NCI-H187 treated with DMSO at 0.1 percent for 48 hours (cell line): ENCODE results near the gene DTNBP1.

Experiments
- DNase-seq: peaks from one replicate; lab custom pipeline; 2025; lab: John Stamatoyannopoulos, UW

DTNBP1 gene

DNA sequence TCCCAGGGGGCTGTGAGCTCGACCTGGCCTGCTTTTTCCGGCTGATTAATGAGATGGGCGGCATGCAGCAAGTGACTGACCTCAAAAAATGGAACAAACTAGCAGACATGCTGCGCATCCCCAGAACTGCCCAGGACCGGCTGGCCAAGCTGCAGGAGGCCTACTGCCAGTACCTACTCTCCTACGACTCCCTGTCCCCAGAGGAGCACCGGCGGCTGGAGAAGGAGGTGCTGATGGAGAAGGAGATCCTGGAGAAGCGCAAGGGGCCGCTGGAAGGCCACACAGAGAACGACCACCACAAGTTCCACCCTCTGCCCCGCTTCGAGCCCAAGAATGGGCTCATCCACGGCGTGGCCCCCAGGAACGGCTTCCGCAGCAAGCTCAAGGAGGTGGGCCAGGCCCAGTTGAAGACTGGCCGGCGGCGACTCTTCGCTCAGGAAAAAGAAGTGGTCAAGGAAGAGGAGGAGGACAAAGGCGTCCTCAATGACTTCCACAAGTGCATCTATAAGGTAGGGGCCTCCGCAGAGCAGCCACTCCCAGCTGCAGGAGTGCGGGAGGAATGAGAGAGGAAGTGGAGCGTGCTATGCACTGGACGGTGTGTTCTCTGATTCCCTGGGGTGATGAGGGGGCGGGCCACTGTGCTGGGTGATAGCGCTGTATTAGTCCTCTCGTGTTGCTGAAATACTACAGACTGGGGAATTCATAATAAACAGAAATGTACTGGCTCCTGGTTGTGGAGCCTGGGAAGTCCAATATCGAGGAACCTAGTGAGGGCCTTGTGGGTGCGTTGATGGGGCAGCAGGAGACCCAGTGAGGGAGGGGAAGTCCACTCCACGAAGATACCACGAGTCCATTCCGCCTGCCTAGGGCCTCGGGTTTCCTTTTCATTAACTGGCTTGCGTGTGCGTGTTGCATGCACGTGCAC lies 161.7 kb downstream of the DTNBP1 start:
- DNase-seq: no peak

DNA sequence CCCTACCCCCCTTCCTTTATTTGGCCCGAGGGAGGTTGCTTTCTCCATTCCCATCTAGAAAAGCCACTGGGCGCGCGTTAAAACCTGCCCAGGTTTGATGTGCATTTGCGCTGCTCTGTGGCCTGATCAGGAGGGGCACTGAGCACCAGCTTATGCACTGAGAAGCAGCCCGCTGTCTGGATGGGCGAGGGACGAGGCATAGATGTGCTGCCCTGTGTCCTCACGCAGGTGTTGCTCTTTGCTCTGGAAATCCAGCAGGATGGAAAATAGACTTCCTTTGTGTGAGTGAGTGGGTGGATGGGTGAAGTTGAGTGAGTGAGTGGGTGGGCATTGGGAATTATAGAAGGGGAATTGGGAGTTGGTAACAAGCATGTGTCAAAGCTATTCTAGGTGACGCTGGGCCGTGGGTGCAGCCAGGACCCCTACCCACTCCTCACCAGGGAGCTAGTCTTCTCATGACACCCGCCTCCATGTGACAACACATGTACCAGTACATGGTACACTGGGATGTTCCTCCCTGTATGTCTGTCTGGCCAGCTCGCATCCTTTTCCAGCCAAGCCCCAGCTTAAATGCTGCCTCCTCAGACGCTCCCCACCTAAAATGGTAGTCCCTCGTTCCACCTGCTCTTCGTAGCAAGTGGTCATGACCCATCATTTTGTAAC lies 162.6 kb downstream of the DTNBP1 start:
- no peak for DNase-seq

DNA sequence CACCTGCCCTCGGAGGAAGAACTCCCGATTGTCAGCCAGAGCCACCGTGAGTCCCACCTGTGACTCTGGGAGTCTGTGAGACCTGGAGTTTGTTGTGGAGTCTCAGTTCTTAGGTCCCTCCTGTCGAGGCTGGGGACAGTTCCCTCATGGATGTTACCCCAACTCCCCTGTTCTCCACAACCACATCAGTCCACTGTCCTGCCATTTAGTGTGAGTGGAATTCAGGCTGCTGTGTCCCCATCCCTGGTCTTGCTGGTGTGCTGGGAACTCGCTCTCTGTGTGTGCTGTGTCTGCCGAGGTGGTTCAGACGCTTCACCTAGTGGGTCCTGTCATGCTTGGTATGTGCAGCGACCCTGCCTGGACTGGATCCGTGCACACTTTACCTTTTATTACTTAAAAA lies 163.2 kb downstream of the DTNBP1 start:
- no peak for DNase-seq

DNA sequence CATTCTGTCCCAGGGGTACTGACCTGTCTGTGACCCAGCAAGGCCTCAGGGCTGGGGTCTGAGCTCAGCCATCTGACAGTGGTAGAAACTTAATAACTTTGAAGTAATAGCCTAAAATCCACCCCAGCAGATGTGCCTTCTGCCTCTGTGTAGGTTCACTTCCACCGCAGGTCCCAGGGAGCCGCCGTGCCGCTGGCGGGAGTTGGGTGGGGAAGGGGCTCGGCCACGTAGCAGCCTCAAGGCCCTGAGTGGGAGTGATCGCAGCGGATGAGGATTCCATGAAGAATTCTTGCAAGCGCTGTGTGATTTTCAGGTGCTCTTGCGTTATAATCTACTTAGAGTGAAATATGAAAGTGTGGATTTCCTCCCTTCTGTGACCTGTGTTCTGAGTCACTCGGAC lies 163.7 kb downstream of the DTNBP1 start:
- DNase-seq: no peak

- DNase-seq: no peak
These were observed 164.2 kb downstream of the DTNBP1 start for GRCh38 chr6:15498640-15499039.

- no peak for DNase-seq
These were observed 166.3 kb downstream of the DTNBP1 start for GRCh38 chr6:15496345-15497131.

GRCh38 chr6:15495375-15495901 lies 167.4 kb downstream of the DTNBP1 start:
- DNase-seq: no peak

DNA sequence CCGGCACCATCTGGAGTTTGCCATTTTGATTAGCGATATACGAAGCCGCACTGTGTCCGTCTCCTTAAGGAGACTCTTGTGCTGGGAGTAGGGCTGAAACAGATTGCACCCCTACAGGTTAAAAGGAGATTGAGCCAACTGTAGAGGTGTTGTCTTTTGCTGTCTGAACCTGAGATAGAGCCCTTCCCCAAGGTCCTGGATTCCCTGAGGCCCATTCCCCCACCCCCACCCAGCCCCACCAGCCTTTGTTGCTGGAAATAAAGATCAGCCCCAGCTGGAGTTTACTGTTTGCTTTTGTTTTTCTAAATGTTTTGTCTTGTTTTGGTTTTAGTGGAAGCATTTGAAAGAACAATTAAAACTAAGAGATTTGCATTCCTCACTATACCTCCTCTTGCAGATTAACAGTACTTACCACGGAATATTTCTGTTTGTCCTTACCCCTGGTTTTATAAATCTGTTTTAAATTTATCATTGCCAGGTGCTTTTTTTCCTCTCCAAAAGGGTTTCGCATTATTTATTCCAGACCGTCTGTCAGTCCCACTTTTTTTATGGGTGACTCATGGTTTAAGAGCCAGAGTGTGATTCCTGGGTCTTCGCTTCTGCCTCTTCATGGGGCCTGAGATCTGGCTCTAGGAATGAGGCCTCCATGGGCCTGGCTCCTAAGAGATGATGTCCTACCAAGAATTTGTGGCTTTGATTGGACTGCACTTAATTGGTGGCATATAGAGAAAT lies 169.2 kb downstream of the DTNBP1 start:
- no peak for DNase-seq

GRCh38 chr6:15491986-15492269 lies 170.9 kb downstream of the DTNBP1 start:
- DNase-seq: no peak

- DNase-seq: no peak
These were observed 171.4 kb downstream of the DTNBP1 start for GRCh38 chr6:15491255-15491985.

DNA sequence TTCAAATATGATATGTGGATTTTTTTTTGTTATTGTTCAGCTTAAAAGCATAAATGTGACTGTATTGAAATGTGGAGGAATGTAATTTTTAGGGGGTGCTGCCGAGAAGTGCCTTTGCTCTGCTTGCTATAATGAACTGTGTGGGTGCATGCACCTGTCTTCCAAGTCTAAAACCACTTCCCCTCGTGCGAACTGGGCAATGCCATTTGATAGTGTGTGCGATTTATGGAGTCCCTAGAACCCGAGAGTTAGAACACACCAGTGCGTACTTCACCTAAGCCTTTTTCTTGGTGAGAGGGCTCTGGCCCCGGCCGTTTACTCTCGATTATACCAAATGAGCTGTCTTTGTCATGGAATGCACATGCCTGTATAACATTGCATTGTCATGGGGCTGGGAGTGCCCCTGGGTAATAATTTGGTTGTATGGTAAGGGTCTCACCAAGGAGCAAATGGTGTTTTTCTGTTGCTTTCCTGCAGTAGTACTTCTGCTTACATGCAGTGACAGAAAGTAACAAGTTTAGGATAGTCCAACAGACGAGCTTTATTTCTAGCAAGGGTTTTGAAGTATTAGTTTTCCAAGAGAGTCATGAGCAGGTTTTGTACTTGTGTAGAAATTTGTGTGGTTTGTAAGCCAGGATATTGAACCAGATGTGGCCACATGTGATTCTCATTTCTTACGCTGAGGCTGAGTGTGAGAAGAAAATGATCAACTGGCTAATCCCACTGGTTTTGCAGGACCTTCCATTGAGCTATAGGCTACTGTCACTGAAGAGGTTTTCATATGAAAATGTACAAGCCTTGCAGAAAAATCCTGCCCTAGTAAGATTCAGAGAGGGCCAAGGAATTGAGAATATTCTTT lies 172.4 kb downstream of the DTNBP1 start:
- no peak for DNase-seq

GRCh38 chr6:15489261-15489962 lies 173.4 kb downstream of the DTNBP1 start:
- no peak for DNase-seq

GRCh38 chr6:15487262-15487661 lies 175.6 kb downstream of the DTNBP1 start:
- no peak for DNase-seq

DNA sequence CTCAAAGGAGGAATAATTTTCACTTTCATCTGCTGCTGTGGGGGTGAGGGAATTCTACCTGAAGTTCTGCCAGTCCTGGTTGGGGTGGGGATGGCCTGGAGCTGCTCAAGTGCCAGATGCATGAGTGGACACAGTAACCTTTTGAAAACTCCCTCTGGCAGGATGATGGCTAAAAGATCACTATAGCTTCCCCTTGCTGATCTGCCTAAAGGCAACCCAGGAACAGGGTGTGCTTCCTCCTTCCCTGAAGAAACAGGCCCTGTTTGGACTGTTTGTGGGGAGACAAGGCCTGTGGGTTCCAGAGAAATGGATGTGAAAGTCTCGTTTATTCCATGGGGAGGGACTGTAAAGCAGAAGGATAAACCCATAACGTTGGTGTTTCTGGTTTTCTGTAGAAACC lies 176.9 kb downstream of the DTNBP1 start:
- DNase-seq: no peak

DNA sequence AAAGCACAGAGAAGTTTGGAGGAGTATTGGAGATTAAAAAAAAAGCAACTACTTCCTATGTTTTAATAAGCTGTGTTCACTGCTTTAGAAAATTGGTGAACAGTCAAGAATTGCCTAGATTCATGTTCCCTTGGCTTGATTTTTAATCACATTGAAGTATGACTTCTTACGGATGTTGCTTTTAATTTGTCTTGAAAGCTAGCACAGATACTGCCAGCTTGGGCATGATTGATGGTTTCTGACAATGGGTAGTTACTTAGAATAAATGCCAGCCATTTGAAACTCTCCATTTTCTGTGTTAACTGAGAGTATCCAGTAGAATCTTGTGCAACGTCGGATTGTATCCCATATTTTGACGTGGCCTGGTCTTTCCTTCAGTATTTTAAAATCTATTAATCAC lies 178.0 kb downstream of the DTNBP1 start:
- no peak for DNase-seq

GRCh38 chr6:15484140-15484539 lies 178.7 kb downstream of the DTNBP1 start:
- DNase-seq: no peak

DNA sequence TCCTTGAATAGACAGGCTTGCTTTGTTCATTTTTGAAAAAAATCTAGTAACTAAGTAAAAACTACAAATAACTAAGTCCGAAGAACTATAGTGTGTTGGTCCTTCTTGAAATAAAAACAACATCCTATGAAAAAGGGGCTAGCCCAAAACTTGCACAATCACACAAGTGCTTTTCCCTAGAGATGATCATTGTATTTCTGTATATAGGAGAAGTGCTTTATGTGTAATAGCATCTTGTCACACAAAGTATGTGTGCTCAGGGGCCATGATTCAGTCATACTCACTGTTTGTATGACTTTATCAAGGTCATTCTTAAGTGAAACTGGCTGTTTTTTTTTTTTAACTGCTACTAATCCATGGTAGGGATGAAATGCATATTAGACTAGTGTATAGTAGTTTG lies 179.8 kb downstream of the DTNBP1 start:
- DNase-seq: no peak

DNA sequence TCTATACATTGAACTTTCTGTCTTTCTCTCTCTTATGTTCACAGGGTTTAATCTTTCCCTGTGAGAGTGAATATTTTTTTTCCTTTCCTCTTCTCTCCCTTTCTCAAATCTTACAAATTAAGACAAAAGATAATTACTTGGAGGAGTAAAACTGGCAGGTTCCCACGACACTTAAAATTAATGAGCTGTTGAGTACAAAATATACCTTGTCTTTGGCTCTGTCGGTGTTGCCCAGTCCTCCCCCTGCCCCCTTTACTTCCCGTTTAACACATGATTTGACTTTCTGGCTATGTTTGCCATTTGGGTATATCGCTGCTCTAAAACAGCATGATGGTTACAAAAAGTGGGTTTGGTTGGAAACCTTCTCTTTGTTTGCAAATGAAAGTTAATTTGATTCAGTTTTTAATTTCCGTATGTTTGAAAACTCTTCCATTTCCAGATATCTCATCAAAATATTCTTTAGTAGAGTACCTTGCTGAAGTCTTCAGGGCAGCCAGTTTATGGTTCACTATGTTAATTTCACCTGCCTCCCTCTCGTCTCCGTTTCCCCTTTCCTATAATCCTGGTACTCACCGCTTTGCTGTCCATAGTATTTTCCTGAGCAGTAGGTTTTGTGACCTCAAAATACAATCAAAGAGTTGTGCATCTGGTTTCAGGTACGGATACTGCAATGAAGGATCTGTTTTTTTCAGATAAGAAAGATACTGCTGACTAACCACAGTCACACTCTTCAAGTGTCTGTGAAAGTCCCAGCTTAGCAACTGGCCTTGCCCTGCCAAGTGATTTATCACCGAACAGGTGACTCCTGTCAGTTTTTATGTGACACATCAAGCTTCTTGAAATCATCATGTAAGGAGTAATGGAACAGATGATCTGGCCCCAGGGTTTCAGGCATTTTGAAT lies 181.2 kb downstream of the DTNBP1 start:
- no peak for DNase-seq

- no peak for DNase-seq
These were observed 182.3 kb downstream of the DTNBP1 start for GRCh38 chr6:15480525-15480924.
